Nephron (organoid): ENCODE data around the gene NCKAP1.

Experiments used
- H3K27ac Mint-ChIP-seq, 3 experiments: 2 replicates each; pipeline ENCODE4 v1.8.0; 2020; ENCODE audit warnings: mixed read lengths in 3 of 3, mild to moderate bottlenecking in 2 of 3, moderate library complexity in 1 of 3
- H3K27me3 Mint-ChIP-seq: 2 replicates; pipeline ENCODE4 v1.8.0; 2021; ENCODE audit warnings: low read depth, mild to moderate bottlenecking, moderate library complexity, mixed read lengths
- H3K36me3 Mint-ChIP-seq: 2 replicates; pipeline ENCODE4 v1.8.0; 2020; ENCODE audit warnings: low read depth, mixed read lengths
- H3K4me1 Mint-ChIP-seq: 2 replicates; pipeline ENCODE4 v1.8.0; 2020; ENCODE audit warnings: mixed read lengths
- H3K4me3 Mint-ChIP-seq, 3 experiments: 2 replicates each; pipeline ENCODE4 v1.8.0; 2020; ENCODE audit warnings: mild to moderate bottlenecking in 3 of 3, mixed read lengths in 3 of 3, moderate library complexity in 2 of 3
- H3K9me3 Mint-ChIP-seq: 2 replicates; pipeline ENCODE4 v1.8.0; 2020; ENCODE audit warnings: mixed read lengths
- TF ChIP-seq, protein P1 (sequence below), 3 experiments: fragments of 200-600 bp; sonication (generic); IDR thresholded peaks; one replicate each; pipeline ENCODE4 v1.5.0; 2021; ENCODE audit warnings: antibody characterized with exemption in 3 of 3; ENCODE audit not compliant: unreplicated experiment in 3 of 3

The NCKAP1 gene

DNA sequence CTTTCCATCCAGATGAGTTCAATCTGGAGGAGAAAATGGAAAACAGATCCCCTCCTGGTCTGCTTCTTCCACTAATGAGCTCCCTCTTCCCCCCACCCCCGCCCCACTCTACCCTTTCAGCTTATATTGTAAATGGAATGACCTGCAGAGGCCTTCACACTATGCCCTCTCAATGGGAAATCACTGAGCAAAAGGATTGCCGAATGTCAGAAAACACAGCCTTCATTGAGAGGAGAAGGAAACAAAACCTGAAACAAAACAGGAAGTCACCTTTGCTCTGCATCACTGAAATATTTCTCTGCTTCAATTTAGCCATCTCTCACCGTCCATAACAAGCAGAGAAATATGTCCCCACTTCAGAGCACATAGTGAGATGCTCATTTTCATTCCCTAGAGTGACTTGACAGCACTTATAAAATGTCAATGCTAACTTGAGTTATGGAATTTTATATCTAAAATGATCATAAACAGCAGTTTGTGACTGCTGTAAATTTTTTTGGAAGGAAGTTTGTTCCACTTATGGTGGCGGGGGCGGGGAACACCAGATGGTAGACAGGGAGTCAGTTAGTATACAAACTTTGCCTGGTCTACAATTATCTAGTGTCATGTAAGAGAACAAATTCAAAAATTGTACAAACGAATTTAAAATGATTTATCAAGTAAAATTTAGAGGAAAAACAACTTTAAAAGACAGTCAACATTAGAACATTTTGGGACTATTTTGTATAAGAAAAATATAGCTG lies 170.0 kb downstream of the NCKAP1 start:
- Mint-ChIP-seq H3K27ac (peak overlapping the region in 2 of 3 experiments; percentile 94 to 96), H3K36me3 (no peaks in the 10 kb centered on the region), H3K27me3 (peaks cover 25% of the 10 kb centered on the region), H3K9me3 (no peaks in the 10 kb centered on the region), H3K4me3 (peak overlapping the region; percentile 87 to 88 (median 88)), H3K4me1 (peaks cover 25% of the 10 kb centered on the region)
- TF ChIP-seq, protein P1, sequence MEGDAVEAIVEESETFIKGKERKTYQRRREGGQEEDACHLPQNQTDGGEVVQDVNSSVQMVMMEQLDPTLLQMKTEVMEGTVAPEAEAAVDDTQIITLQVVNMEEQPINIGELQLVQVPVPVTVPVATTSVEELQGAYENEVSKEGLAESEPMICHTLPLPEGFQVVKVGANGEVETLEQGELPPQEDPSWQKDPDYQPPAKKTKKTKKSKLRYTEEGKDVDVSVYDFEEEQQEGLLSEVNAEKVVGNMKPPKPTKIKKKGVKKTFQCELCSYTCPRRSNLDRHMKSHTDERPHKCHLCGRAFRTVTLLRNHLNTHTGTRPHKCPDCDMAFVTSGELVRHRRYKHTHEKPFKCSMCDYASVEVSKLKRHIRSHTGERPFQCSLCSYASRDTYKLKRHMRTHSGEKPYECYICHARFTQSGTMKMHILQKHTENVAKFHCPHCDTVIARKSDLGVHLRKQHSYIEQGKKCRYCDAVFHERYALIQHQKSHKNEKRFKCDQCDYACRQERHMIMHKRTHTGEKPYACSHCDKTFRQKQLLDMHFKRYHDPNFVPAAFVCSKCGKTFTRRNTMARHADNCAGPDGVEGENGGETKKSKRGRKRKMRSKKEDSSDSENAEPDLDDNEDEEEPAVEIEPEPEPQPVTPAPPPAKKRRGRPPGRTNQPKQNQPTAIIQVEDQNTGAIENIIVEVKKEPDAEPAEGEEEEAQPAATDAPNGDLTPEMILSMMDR (IDR thresholded peaks at IDR 0.05; ENCODE audit: unreplicated experiment in 3 of 3): no peak

DNA sequence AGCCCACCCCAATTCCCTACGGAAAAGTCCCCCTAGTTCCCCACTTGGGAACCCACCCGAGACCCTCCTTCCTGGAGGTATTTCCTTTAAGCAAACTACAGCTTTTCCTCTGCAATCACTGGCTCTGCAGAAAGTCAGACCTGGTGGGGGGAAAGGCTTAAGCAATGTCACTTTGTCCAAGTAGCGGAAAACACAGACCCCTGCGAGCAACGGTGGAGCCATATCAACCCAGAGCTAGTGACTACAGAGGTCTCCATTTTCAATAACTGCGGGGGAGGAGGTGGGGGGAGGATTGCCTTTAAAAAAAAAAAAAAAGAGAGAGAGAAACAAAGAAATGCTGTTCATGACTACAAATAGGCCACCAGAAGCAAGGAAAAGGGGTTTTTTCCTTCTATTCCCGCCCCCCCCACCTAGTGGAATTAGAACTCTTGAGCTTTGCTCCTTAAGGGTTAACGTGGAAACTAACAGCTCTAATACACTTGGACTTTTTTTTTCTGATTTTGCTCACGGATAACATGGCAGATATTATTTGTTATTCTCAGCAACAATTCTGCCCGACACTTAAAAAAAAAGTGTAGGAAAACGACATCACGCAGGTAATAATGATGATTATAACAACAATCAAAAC lies 170.7 kb downstream of the NCKAP1 start:
- TF ChIP-seq, protein P1 (IDR thresholded peaks at IDR 0.05; ENCODE audit: unreplicated experiment in 3 of 3): no peak
- peaks cover 25% of the 10 kb centered on the region for H3K27me3 Mint-ChIP-seq
- H3K4me1 Mint-ChIP-seq: peaks cover 25% of the 10 kb centered on the region
- no peaks in the 10 kb centered on the region for H3K9me3 Mint-ChIP-seq
- H3K27ac Mint-ChIP-seq: peak overlapping the region; percentile 39 to 96 (median 94)
- H3K36me3 Mint-ChIP-seq: no peaks in the 10 kb centered on the region
- peak overlapping the region; percentile 87 to 88 (median 88) for H3K4me3 Mint-ChIP-seq

DNA sequence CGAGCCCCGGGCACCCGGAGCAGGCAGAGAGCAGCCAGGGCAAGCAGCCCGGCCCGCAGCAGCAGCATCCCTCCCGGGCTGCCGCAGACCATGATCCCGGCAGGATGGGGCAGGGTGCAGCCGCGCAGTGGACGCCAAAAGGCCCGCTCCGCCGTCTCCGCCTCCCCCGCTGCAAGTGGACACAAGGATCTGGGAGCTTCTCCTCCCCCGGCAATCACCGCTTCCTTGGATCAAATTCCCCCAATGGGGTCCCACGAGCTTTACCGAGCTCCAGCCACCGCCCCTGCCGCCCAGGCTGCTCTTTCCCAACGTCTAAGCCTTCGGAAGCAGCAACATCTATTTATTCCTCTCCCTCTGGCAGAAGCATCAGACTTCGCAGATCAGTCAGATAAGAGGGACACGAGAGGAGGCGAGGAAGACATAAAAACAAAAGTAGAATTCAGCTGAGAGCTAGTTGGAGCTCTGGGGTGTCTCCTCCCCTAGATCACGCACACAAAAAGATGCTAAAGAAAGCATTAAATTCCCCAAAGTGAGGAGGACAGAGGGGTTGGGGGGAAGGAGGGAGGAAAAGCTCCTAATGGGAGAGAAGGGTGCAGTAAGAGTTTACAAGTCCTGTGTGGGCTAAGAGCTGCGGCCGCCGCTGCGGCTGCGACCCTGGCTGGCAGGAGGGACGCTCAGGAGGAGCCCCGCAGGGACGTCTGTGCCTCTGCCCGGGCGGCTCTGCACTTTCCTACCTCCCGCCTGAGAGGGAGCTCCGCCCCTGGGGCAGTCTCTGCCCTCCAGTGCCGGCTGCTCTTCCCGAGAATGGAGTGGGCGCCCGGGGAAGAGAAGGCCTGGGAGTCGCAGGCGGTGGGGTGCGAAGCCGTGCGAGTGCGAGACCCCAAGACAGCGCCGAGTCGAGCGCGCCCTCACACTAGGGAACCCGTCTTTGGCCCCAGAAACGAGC lies 171.5 kb downstream of the NCKAP1 start, which contains the start of gene FRZB:
TSS of gene FRZB (minus strand) at position 177 of the 946 bp plus-strand sequence. CDS start at position 92, 85 bp downstream.
- Mint-ChIP-seq H3K4me3 (peak within 1 kb of the TSS; percentile 87 to 88 (median 88)), H3K4me1 (peaks cover 25% of the 10 kb centered on the region)
- TF ChIP-seq, protein P1 (IDR thresholded peaks at IDR 0.05; ENCODE audit: unreplicated experiment in 3 of 3): no peak

DNA sequence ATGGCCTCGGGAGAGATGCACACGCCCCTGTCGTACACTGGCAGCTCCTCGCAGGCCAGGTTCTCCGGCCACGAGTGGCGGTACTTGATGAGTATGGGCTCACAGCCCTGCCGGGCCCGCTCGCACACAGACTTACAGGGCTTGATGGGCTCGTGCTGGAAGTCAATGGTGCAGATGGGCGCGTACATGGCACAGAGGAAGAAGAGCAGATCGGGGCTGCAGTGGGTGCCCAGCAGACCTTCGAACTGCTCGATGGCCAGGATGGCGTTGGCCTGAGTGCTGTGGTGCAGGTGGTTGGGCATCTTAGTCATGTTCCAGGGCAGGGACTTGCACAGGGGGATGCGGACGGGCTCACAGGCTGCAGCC lies 172.2 kb downstream of the NCKAP1 start:
- Mint-ChIP-seq H3K36me3 (no peaks in the 10 kb centered on the region), H3K9me3 (no peaks in the 10 kb centered on the region), H3K27me3 (peaks cover 25% of the 10 kb centered on the region), H3K4me3 (peak overlapping the region; percentile 84 to 88 (median 88)), H3K27ac (peak overlapping the region in 2 of 3 experiments; percentile 83 to 96), H3K4me1 (peaks cover 25% of the 10 kb centered on the region)
- TF ChIP-seq, protein P1 (IDR thresholded peaks at IDR 0.05; ENCODE audit: unreplicated experiment in 3 of 3): no peak

More for the DNA sequence above, 171.5 kb downstream of the NCKAP1 start, which contains the start of gene FRZB:
- Mint-ChIP-seq H3K27me3 (peaks cover 25% of the 10 kb centered on the region), H3K9me3 (no peaks in the 10 kb centered on the region), H3K27ac (peak within 1 kb of the TSS; percentile 83 to 96 (median 95)), H3K36me3 (no peaks in the 10 kb centered on the region)

DNA sequence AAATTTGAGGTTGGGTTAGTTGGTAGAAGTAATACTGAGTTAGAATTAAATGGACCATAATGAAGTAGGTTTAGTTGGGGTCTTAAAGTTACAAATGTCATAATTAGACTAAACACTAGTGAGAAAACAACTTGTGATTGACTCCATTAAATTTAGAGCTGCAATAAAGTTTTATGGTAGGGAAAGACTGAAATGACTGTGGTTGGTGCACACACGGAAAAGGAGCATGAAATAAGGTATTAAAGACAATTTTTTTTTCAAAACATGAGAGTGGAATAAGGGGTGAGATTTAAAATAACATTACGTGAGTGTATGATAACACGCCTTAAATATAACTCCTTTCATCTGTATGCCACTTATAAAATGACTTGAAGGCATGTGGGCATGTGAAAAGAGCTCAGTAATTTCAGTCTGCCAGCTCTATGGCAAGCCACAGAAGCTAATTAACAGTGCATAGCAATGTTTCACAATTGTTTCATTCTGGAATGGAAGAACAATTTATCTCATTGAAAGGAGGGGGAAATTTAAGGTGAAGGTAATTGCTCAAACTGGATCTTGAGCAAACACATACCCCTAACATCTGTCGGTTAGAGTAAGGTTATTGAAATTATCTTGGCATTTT lies 173.2 kb downstream of the NCKAP1 start:
- no peaks in the 10 kb centered on the region for H3K36me3 Mint-ChIP-seq
- peak overlapping the region; percentile 84 to 88 (median 88) for H3K4me3 Mint-ChIP-seq
- H3K4me1 Mint-ChIP-seq: peaks cover 25% of the 10 kb centered on the region
- TF ChIP-seq, protein P1 (IDR thresholded peaks at IDR 0.05; ENCODE audit: unreplicated experiment in 3 of 3): no peak
- peak overlapping the region in 1 of 3 experiments; percentile 49 for H3K27ac Mint-ChIP-seq
- H3K9me3 Mint-ChIP-seq: no peaks in the 10 kb centered on the region
- peaks cover 25% of the 10 kb centered on the region for H3K27me3 Mint-ChIP-seq
